Gastroesophageal sphincter (tissue), 3 donors: ENCODE data around the gene SH3GL3.

Experiments
- POLR2A ChIP-seq, 2 donors: fragments of 450-650 bp; IDR thresholded peaks; one replicate each; pipeline ENCODE4 v1.6.1; 2017; ENCODE audit warnings: antibody characterized with exemption in 2 of 2, mild to moderate bottlenecking in 2 of 2, moderate library complexity in 1 of 2
- POLR2AphosphoS5 ChIP-seq: sonication (generic); formaldehyde crosslinking; IDR thresholded peaks from one replicate; pipeline ENCODE4 v1.6.1; 2017; ENCODE audit warnings: antibody characterized with exemption
- TF ChIP-seq, protein P1 (sequence below), 4 experiments: fragments of 200-600 bp in 2 of 4; fragments of 450-650 bp in 2 of 4; sonication (generic) in 1 of 4; IDR thresholded peaks; one replicate each; pipeline ENCODE4 v1.5.1; 2017 to 2019; ENCODE audit warnings: antibody characterized with exemption in 4 of 4, mild to moderate bottlenecking in 2 of 4, moderate library complexity in 2 of 4

DNA sequence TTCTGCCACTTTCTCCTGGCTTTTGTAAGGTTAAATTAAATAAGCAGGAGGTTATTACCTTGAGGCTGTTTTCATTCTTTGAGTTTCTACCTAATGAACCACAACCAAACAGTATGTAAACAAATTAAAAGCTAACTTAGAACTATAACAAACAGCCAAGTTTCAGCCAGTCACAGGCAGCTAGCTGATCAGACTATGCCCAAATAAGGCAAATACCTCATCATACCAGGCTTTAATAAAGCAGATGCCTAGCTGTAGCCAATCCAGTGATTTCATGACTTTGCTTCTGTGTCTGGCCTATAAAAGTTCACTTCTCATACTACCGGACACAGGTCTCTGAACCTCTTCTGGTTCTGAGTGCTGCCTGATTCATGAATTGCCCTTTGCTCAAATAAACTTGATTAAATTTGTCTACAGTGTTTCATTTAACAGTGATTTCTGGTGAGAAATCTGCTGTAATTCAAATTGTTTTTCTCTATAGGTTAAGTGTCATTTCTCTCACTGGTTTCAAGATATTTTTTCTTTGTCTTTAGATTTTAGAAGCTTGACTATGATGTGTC lies 24.2 kb downstream of the SH3GL3 start:
- no peak for TF ChIP-seq POLR2A (IDR thresholded peaks at IDR 0.05)
- TF ChIP-seq, protein P1, sequence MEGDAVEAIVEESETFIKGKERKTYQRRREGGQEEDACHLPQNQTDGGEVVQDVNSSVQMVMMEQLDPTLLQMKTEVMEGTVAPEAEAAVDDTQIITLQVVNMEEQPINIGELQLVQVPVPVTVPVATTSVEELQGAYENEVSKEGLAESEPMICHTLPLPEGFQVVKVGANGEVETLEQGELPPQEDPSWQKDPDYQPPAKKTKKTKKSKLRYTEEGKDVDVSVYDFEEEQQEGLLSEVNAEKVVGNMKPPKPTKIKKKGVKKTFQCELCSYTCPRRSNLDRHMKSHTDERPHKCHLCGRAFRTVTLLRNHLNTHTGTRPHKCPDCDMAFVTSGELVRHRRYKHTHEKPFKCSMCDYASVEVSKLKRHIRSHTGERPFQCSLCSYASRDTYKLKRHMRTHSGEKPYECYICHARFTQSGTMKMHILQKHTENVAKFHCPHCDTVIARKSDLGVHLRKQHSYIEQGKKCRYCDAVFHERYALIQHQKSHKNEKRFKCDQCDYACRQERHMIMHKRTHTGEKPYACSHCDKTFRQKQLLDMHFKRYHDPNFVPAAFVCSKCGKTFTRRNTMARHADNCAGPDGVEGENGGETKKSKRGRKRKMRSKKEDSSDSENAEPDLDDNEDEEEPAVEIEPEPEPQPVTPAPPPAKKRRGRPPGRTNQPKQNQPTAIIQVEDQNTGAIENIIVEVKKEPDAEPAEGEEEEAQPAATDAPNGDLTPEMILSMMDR (IDR thresholded peaks at IDR 0.05), result no peak
- no peak for TF ChIP-seq POLR2AphosphoS5
